Pancreas (tissue), 10 donors: ENCODE data around the gene OR4M1. TPM values are rescaled to one million over a fixed set of nuclear protein-coding genes. Genes with fewer than 3 reads are reported as not detected.
"Not testable (repeated sequence)": the region's sequence is repeated elsewhere in the genome, so short reads cannot be mapped to it uniquely, and the experiment has no call there.

Experiments
- ATAC-seq, 4 donors: fragments of 200-7000 bp; cut with Tn5 transposase; one replicate each; pipeline versions ENCODE4 v1.8.0 to v1.9.1; 2020; ENCODE audit warnings: mild to moderate bottlenecking in 4 of 4, moderate library complexity in 4 of 4
- DNase-seq, 6 donors: peaks; one replicate each; pipeline ENCODE4 v3.0.0-alpha.2; 2020
- FAIRE-seq: peaks from 2 replicates; lab custom pipeline; 2012; peaks lifted over from hg19 to GRCh38; lab: Jason Lieb, UNC
- H3K27ac ChIP-seq, 4 donors: fragments of 200-600 bp; sonication (generic); 1 replicate in 3 of 4; 2 replicates in 1 of 4; pipeline versions ENCODE4 v1.5.0 to v1.8.0; 2020
- H3K27me3 ChIP-seq, 4 donors: fragments of 200-600 bp; one replicate each; pipeline ENCODE4 v1.8.0; 2021
- H3K36me3 ChIP-seq, 3 donors: fragments of 200-600 bp; sonication (generic) in 1 of 3; one replicate each; pipeline versions ENCODE4 v1.5.0 to v1.8.0; 2020 to 2021
- H3K4me1 ChIP-seq, 3 donors: fragments of 200-600 bp; one replicate each; pipeline ENCODE4 v1.8.0; 2021
- H3K4me3 ChIP-seq, 4 donors: fragments of 200-600 bp; sonication (generic) in 2 of 4; one replicate each; pipeline versions ENCODE4 v1.5.0 to v1.8.0; 2020 to 2021
- H3K9me3 ChIP-seq, 4 donors: fragments of 200-600 bp; one replicate each; pipeline ENCODE4 v1.8.0; 2021
- CTCF ChIP-seq, 4 donors: fragments of 200-600 bp; sonication (generic) in 3 of 4; IDR thresholded peaks; one replicate each; pipeline versions ENCODE4 v1.5.0 to v1.8.0; 2021; ENCODE audit warnings: antibody characterized with exemption in 4 of 4
- WGBS, 2 donors: extraction: QIAGEN DNeasy Blood & Tissue Kit; methylation state at CpG; one replicate each; pipeline ENCODE4 v1.1.7; 2013; 5-methylcytosine and 5-hydroxymethylcytosine counted together
- intact Hi-C, 3 donors: fragments of 100-400 bp; cut with DNase I; formaldehyde crosslinking; loops; one replicate each; pipeline versions ENCODE4 v1.11.1 to v1.14.2; 2022
- polyA plus RNA-seq, 2 donors: library from polyadenylated mRNA; stranded (reverse); fragments of 200-250 nt; gene quantifications; one replicate each; pipeline ENCODE4 v1.2.3, GENCODE V29; 2013
- total RNA-seq, 6 donors: library from RNA; stranded (reverse); fragmentation: NEBNext Ultra II Directional in 4 of 6; extraction: Animal tissue kit (Norgen Biotek cat#: 25700) in 4 of 6; gene quantifications; one replicate each; pipeline versions ENCODE4 v1.2.1 to v1.2.4, GENCODE V29; 2021 to 2023
- donor health status: healthy with polysubstance abuse.
- donor health status: DM: no; HTN: no; CAD: no; lungs with moderate emphysema.
- donor health status: DM: no; HTN: no; CAD: no.
- donor health status: control.
- donor health status: control.
- donor health status: Bipolar disorder and iron deficiency.
- donor health status: DM: yes; HTN: yes; CAD: no.
- donor health status: DM: no; HTN: no; CAD: no.
- donor health status: DM: no; HTN: no; CAD: no.
- donor health status: DM: yes; HTN: yes; CAD: no.

OR4M1 gene
- total RNA-seq (not detected), polyA plus RNA-seq (not detected)

GRCh38 chr14:19773204-19773603, at the start of gene OR4M1:
Gene OR4M1 (plus strand): TSS chr14:19773504. CDS start chr14:19780323, 6,819 bp downstream.
- H3K27ac ChIP-seq, ATAC-seq, H3K27me3 ChIP-seq, H3K9me3 ChIP-seq, H3K36me3 ChIP-seq, DNase-seq, intact Hi-C loops, FAIRE-seq, H3K4me1 ChIP-seq, H3K4me3 ChIP-seq: not testable (repeated sequence)
- WGBS, 2 donors, result 6% methylated on average over 1 of the region's 1 CpG

DNA sequence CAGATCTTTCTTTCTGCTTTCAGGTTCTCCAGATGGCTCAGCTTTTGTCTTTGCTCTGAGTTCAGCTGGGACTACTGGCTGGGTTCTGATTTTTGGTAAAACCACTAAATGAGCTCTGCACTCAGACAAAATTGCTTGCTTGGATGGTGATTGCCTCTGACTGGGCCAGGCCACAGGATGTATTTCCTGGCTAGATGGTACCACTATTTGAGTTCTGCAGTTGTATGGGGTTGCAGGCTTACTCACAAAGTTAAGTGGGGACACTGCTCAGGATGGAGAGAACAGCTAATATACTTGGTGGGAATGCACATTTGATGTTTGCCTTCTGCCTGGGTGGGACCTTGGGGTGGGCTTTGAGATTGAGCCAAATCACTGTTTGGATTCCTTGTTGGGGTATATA, 43.9 kb upstream of the OR4M1 start:
- H3K9me3 ChIP-seq, result no peaks in the 10 kb centered on the region
- no peak for FAIRE-seq

DNA sequence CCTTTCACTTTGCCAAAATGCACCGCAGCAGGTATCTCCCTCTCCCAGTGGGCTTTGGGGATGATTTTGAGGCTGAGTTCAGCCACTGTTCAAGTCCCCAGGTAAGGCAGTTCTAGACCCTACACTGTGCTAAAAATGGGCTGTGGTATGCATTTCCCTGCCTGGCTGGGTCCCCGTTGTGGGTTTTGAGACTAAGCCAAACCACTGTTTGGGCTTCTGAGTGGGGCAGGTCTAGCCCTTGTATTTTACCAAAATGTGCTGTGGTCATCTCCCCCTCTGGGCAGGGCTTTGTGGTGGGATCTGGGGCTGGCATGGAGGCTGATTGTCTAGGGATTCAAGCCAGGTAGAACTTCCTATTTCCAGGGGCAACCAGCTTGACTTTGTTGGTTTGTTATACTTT, 43.5 kb upstream of the OR4M1 start:
- WGBS, 2 donors, result 51 to 58% methylated on average over 2 of the region's 2 CpGs
- FAIRE-seq (no peak), ATAC-seq (no peak), DNase-seq (peak in 2 of 6 donors; percentile 18 to 34)
- Histone ChIP-seq H3K27ac (no peak overlapping the region), H3K36me3 (no peaks in the 10 kb centered on the region), H3K9me3 (no peaks in the 10 kb centered on the region), H3K4me3 (no peak overlapping the region), H3K4me1 (no peaks in the 10 kb centered on the region), H3K27me3 (no peaks in the 10 kb centered on the region)
- TF ChIP-seq CTCF (IDR thresholded peaks at IDR 0.05), result no peak
- intact Hi-C loops, result no loop called here

More for the DNA sequence above, 43.9 kb upstream of the OR4M1 start:
- Histone ChIP-seq H3K27ac (no peak overlapping the region), H3K27me3 (no peaks in the 10 kb centered on the region), H3K36me3 (no peaks in the 10 kb centered on the region), H3K4me3 (no peak overlapping the region), H3K4me1 (no peaks in the 10 kb centered on the region)
- DNase-seq, result no peak
- intact Hi-C loops, result no loop called here
- ATAC-seq, result no peak
- no peak for TF ChIP-seq CTCF (IDR thresholded peaks at IDR 0.05)

DNA sequence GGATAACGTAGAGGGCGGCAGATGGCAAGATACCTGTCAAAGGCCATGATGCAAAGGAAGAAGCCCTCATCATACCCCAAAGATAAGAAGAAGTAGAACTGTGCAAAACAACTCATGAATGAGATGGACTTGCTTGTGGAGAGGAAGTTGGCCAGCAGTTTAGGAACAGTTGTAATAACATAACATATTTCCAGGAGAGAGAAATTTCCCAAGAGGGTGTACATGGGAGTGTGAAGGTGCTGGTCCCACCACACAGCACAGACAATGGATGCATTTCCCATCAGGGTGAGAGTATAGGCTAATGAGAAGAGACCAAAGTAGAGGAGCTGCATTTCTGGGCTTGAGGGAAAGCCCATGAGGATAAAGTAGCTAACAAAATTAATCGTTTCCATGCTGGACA, 39.4 kb upstream of the OR4M1 start:
- FAIRE-seq, H3K9me3 ChIP-seq, H3K36me3 ChIP-seq, H3K4me1 ChIP-seq, DNase-seq, intact Hi-C loops, H3K27me3 ChIP-seq, ATAC-seq, H3K27ac ChIP-seq, H3K4me3 ChIP-seq: not testable (repeated sequence)
- WGBS, 2 donors, result 47 to 52% methylated on average over 3 of the region's 3 CpGs

- Histone ChIP-seq H3K4me3 (no peak within 1 kb of the TSS), H3K9me3 (no peaks in the 10 kb centered on the region), H3K36me3 (no peaks in the 10 kb centered on the region), H3K4me1 (no peaks in the 10 kb centered on the region), H3K27ac (no peak within 1 kb of the TSS), H3K27me3 (no peaks in the 10 kb centered on the region)
- TF ChIP-seq CTCF (IDR thresholded peaks at IDR 0.05), result no peak
- ATAC-seq (peak in 2 of 4 donors; percentile 64 to 68), DNase-seq (no peak), FAIRE-seq (no peak)
- WGBS, 2 donors, result 73 to 89% methylated on average over 1 of the region's 1 CpG
- intact Hi-C loops, result no loop called here
Observed at GRCh38 chr14:19743256-19743655, 30.0 kb upstream of the OR4M1 start, which contains the start of gene OR4Q3. Gene OR4Q3 (plus strand): TSS chr14:19743571.

- DNase-seq, ATAC-seq, H3K9me3 ChIP-seq, H3K4me1 ChIP-seq, intact Hi-C loops, H3K36me3 ChIP-seq, H3K27me3 ChIP-seq, H3K27ac ChIP-seq, H3K4me3 ChIP-seq: not testable (repeated sequence)
- peak; percentile 53 for FAIRE-seq
Observed at GRCh38 chr14:19752316-19752715, 21.0 kb upstream of the OR4M1 start.
